Smooth muscle cell (in vitro differentiated cells): Measurements from ENCODE around the gene CRELD2. TPM values are rescaled to one million over a fixed set of nuclear protein-coding genes. Genes with fewer than 3 reads are reported as not detected.

Experiments
- DNase-seq: peaks from one replicate; lab custom pipeline; 2025; ENCODE audit not compliant: unreplicated experiment; lab: John Stamatoyannopoulos, UW
- H2AFZ ChIP-seq: fragments of 200-600 bp; sonication (generic); 2 replicates; pipeline ENCODE4 v1.6.0; 2016; ENCODE audit warnings: antibody characterized with exemption, low read depth, mild to moderate bottlenecking
- H3F3A ChIP-seq: fragments of 200-600 bp; sonication (generic); 2 replicates; pipeline ENCODE4 v1.6.0; 2017; ENCODE audit warnings: antibody characterized with exemption, low read depth
- H3K27ac ChIP-seq: fragments of 200-600 bp; sonication (generic); 2 replicates; pipeline ENCODE4 v1.5.1; 2016; ENCODE audit warnings: low read depth, mild to moderate bottlenecking
- H3K27me3 ChIP-seq: fragments of 200-600 bp; sonication (generic); 2 replicates; pipeline ENCODE4 v1.6.1; 2016; ENCODE audit warnings: low read depth, mild to moderate bottlenecking
- H3K36me3 ChIP-seq: fragments of 200-600 bp; sonication (generic); 2 replicates; pipeline ENCODE4 v1.5.1; 2016; ENCODE audit warnings: low read depth
- H3K4me1 ChIP-seq: fragments of 200-600 bp; sonication (generic); 2 replicates; pipeline ENCODE4 v1.5.1; 2016; ENCODE audit warnings: low read depth
- H3K4me2 ChIP-seq: fragments of 200-600 bp; sonication (generic); 2 replicates; pipeline ENCODE4 v1.6.0; 2016; ENCODE audit warnings: mild to moderate bottlenecking
- H3K4me3 ChIP-seq: fragments of 200-600 bp; sonication (generic); 2 replicates; pipeline ENCODE4 v1.5.1; 2016; ENCODE audit warnings: mild to moderate bottlenecking
- H3K79me2 ChIP-seq: fragments of 200-600 bp; sonication (generic); 2 replicates; pipeline ENCODE4 v1.6.0; 2016; ENCODE audit warnings: low read depth, mild to moderate bottlenecking
- H3K9ac ChIP-seq: fragments of 200-600 bp; sonication (generic); 2 replicates; pipeline ENCODE4 v1.6.0; 2016; ENCODE audit warnings: low read depth
- H3K9me3 ChIP-seq: fragments of 200-600 bp; sonication (generic); replicated peaks from 2 replicates; pipeline ENCODE4 v1.5.1; 2016; ENCODE audit warnings: low read depth
- H4K20me1 ChIP-seq: fragments of 200-600 bp; sonication (generic); 2 replicates; pipeline ENCODE4 v1.6.0; 2016; ENCODE audit warnings: low read depth
- CTCF ChIP-seq: fragments of 200-600 bp; sonication (generic); IDR thresholded peaks from 2 replicates; pipeline ENCODE4 v1.5.1; 2017; ENCODE audit warnings: borderline replicate concordance, mild to moderate bottlenecking, antibody characterized with exemption; ENCODE audit not compliant: insufficient read depth, poor library complexity, severe bottlenecking
- WGBS: methylation state at CpG from one replicate; pipeline ENCODE4 v1.1.7; 2016; ENCODE audit warnings: low lambda C conversion rate; 5-methylcytosine and 5-hydroxymethylcytosine counted together
- polyA plus RNA-seq: library from polyadenylated mRNA; unstranded; fragments of >200 nt; fragmentation: Nextera tagmentation; extraction: Ambion mirVana; gene quantifications from 2 replicates; pipeline ENCODE4 v1.2.1, GENCODE V29; 2016
- total RNA-seq: library from RNA; depleted of rRNA; stranded (reverse); fragments of >200 nt; gene quantifications from 2 replicates; pipeline ENCODE4 v1.2.3, GENCODE V29; 2014

The CRELD2 gene
- total and polyA plus RNA-seq, 2 experiments from 2014 or later: 52.7 to 127 TPM

GRCh38 chr22:49933236-49934159, 15.1 kb downstream of the CRELD2 start:
- H3K4me3 ChIP-seq: no peak overlapping the region
- no peaks in the 10 kb centered on the region for H3K27me3 ChIP-seq
- H3K79me2 ChIP-seq: no peaks in the 10 kb centered on the region
- H3K4me1 ChIP-seq: peaks cover 7% of the 10 kb centered on the region
- H3K36me3 ChIP-seq: no peaks in the 10 kb centered on the region
- H4K20me1 ChIP-seq: no peaks in the 10 kb centered on the region
- no peak overlapping the region for H3K9ac ChIP-seq
- DNase-seq: no peak
- 77% methylated on average over 26 of the region's 27 CpGs for WGBS
- no peak for TF ChIP-seq CTCF
- no peak overlapping the region for H3K27ac ChIP-seq
- no peaks in the 10 kb centered on the region for H3F3A ChIP-seq
- no peaks in the 10 kb centered on the region for H3K9me3 ChIP-seq
- no peak overlapping the region for H2AFZ ChIP-seq
- no peak overlapping the region for H3K4me2 ChIP-seq

- no peaks in the 10 kb centered on the region for H3K36me3 ChIP-seq
- WGBS: 79% methylated on average over 21 of the region's 24 CpGs
- H3K27ac ChIP-seq: no peak overlapping the region
- no peaks in the 10 kb centered on the region for H4K20me1 ChIP-seq
- H3K4me3 ChIP-seq: no peak overlapping the region
- no peak overlapping the region for H2AFZ ChIP-seq
- peak overlapping the region; percentile 86 for H3K4me2 ChIP-seq
- H3K79me2 ChIP-seq: no peaks in the 10 kb centered on the region
- no peaks in the 10 kb centered on the region for H3K9me3 ChIP-seq
- H3K9ac ChIP-seq: no peak overlapping the region
- no peak for DNase-seq
- no peaks in the 10 kb centered on the region for H3F3A ChIP-seq
- H3K27me3 ChIP-seq: no peaks in the 10 kb centered on the region
- no peak for TF ChIP-seq CTCF
- peaks cover 7% of the 10 kb centered on the region for H3K4me1 ChIP-seq
Observed at GRCh38 chr22:49934160-49934890, 15.9 kb downstream of the CRELD2 start.

DNA sequence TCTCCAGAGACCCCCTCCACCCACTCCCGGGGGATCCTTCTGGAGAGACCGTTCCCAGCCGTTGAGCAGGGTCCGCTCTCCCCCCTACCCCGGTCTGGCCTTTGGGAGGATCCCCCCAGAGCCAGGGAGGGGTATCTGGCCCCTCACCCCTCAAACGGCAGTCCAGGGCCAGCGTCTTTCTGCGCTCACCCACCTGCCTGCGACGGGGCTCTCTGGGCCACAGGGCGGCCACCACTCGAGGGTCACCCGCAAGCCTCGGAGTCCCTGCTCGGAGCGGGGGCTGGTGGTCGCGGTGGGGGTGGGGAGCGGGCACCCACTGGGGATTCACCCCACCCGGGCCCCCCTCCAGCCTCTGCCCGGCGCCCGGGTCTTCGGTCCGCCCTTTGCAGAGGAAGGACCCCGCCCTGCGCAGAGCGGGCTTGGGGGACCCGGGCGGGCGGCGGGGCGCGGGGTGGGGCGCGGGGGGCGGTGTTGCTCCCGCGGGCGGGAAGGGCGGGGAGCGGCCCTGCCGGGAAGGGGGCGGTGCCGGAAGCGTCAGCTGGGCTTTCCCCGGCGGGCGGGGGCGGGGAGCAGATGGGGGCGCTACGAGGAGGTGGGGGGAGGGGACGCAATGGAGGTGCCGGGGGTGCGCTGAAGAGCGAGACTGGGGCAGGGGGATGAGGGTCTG, 16.6 kb downstream of the CRELD2 start:
- peak; percentile 28 for DNase-seq
- Histone ChIP-seq H3K4me1 (peaks cover 7% of the 10 kb centered on the region), H3K4me2 (peak overlapping the region; percentile 86), H3K9me3 (no peaks in the 10 kb centered on the region), H3K27me3 (no peaks in the 10 kb centered on the region), H2AFZ (no peak overlapping the region), H3K36me3 (no peaks in the 10 kb centered on the region), H3F3A (no peaks in the 10 kb centered on the region), H3K79me2 (no peaks in the 10 kb centered on the region), H3K27ac (peak overlapping the region; percentile 44), H3K9ac (no peak overlapping the region), H4K20me1 (no peaks in the 10 kb centered on the region), H3K4me3 (peak overlapping the region; percentile 26)
- no peak for TF ChIP-seq CTCF
- WGBS: 27% methylated on average over 27 of the region's 56 CpGs
